ENCODE results near the gene KXD1.
"Not testable (repeated sequence)": the region's sequence is repeated elsewhere in the genome, so short reads cannot be mapped to it uniquely, and the experiment has no call there.

KXD1 gene

GRCh38 chr19:18586306-18586705 is 28.6 kb downstream of the KXD1 start:
- no peak for DNase-seq

- DNase-seq = no peak
These were observed 29.9 kb downstream of the KXD1 start for GRCh38 chr19:18587561-18587960.

GRCh38 chr19:18587962-18588610 is 30.4 kb downstream of the KXD1 start:
- DNase-seq = no peak

- DNase-seq = peak; percentile 82
These were observed 31.1 kb downstream of the KXD1 start, which contains the start of gene REX1BD for GRCh38 chr19:18588611-18589379. Gene REX1BD, plus strand, starts transcription at chr19:18588798. Its CDS starts 4 bp downstream, at chr19:18588802.

GRCh38 chr19:18589380-18590272 is 32.0 kb downstream of the KXD1 start:
- peak; percentile 64 for DNase-seq

GRCh38 chr19:18590273-18591272 is 32.9 kb downstream of the KXD1 start:
- no peak for DNase-seq

GRCh38 chr19:18591735-18592385 is 34.2 kb downstream of the KXD1 start:
- no peak for DNase-seq

GRCh38 chr19:18592732-18593131 is 35.1 kb downstream of the KXD1 start:
- DNase-seq = not testable (repeated sequence)

GRCh38 chr19:18593367-18594095 is 35.9 kb downstream of the KXD1 start:
- no peak for DNase-seq

GRCh38 chr19:18594096-18594823 is 36.6 kb downstream of the KXD1 start:
- peak; percentile 73 for DNase-seq

- DNase-seq = no peak
These were observed 37.2 kb downstream of the KXD1 start for GRCh38 chr19:18594824-18595373.

GRCh38 chr19:18595475-18595874 is 37.8 kb downstream of the KXD1 start:
- DNase-seq = no peak

- DNase-seq = no peak
These were observed 39.1 kb downstream of the KXD1 start for GRCh38 chr19:18596752-18597157.

- no peak for DNase-seq
These were observed 40.4 kb downstream of the KXD1 start for GRCh38 chr19:18597809-18598660.

GRCh38 chr19:18599485-18599884 is 41.8 kb downstream of the KXD1 start:
- DNase-seq = no peak

GRCh38 chr19:18600692-18601397 is 43.2 kb downstream of the KXD1 start:
- not testable (repeated sequence) for DNase-seq

- no peak for DNase-seq
These were observed 44.2 kb downstream of the KXD1 start for GRCh38 chr19:18601875-18602274.

Measured in T-helper 9 cell (primary cell).